Measurements from ENCODE around the gene MS4A15.

GRCh38 chr11:60810569-60810968, 53.9 kb downstream of the MS4A15 start:
- TF ChIP-seq GATA2 (IDR thresholded peaks at IDR 0.05; ENCODE audit: low read depth, low read length) (no peak), GATA3 (IDR thresholded peaks at IDR 0.05; ENCODE audit: low read depth, low read length) (no peak)
